ENCODE measurements around the gene PARG. TPM values are rescaled to one million over a fixed set of nuclear protein-coding genes. Genes with fewer than 3 reads are reported as not detected.
A peak's percentile ranks its signal among the peaks of the same experiment; 100 is the strongest.
"Not testable (repeated sequence)": the region's sequence is repeated elsewhere in the genome, so short reads cannot be mapped to it uniquely, and the experiment has no call there.

The PARG gene
- total RNA-seq = 20.4 and 24.3 TPM in 2 replicates

- DNase-seq (ENCODE audit: low read depth) = not testable (repeated sequence)
- H3K4me3 ChIP-seq (ENCODE audit: low read depth, low read length) = peak within 1 kb of the TSS; percentile 58
Observed at GRCh38 chr10:49941447-49942338, at the start of gene PARG, which contains the start of gene TIMM23B. PARG (minus strand) TSS chr10:49942027; CDS start chr10:49941725, 302 bp downstream. TIMM23B (plus strand) TSS chr10:49942053; CDS start chr10:49942195, 142 bp downstream.

GRCh38 chr10:49988376-49988775 is 46.5 kb upstream of the PARG start, which contains the start of gene AGAP6:
AGAP6 (plus strand) TSS chr10:49988406; CDS start chr10:49988716, 310 bp downstream.
- not testable (repeated sequence) for H3K4me3 ChIP-seq (ENCODE audit: low read depth, low read length); DNase-seq (ENCODE audit: low read depth)

- H3K4me3 ChIP-seq (ENCODE audit: low read depth, low read length); DNase-seq (ENCODE audit: low read depth): not testable (repeated sequence)
Observed at GRCh38 chr10:49987207-49987606, 45.4 kb upstream of the PARG start.

- not testable (repeated sequence) for H3K4me3 ChIP-seq (ENCODE audit: low read depth, low read length); DNase-seq (ENCODE audit: low read depth)
Observed at GRCh38 chr10:49977756-49978155, 35.9 kb upstream of the PARG start.

GRCh38 chr10:49972094-49972493 is 30.3 kb upstream of the PARG start:
- DNase-seq (ENCODE audit: low read depth) = not testable (repeated sequence)

GRCh38 chr10:49971466-49971865 is 29.6 kb upstream of the PARG start:
- DNase-seq (ENCODE audit: low read depth); H3K4me3 ChIP-seq (ENCODE audit: low read depth, low read length): not testable (repeated sequence)

More at GRCh38 chr10:49972094-49972493, 30.3 kb upstream of the PARG start:
- not testable (repeated sequence) for H3K4me3 ChIP-seq (ENCODE audit: low read depth, low read length)

- not testable (repeated sequence) for DNase-seq (ENCODE audit: low read depth); H3K4me3 ChIP-seq (ENCODE audit: low read depth, low read length)
Observed at GRCh38 chr10:49970331-49970857, 28.6 kb upstream of the PARG start.

GRCh38 chr10:49953122-49953521 is 11.3 kb upstream of the PARG start:
- not testable (repeated sequence) for DNase-seq (ENCODE audit: low read depth); H3K4me3 ChIP-seq (ENCODE audit: low read depth, low read length)

GRCh38 chr10:49952006-49952405 is 10.2 kb upstream of the PARG start:
- DNase-seq (ENCODE audit: low read depth); H3K4me3 ChIP-seq (ENCODE audit: low read depth, low read length): not testable (repeated sequence)

- H3K4me3 ChIP-seq (ENCODE audit: low read depth, low read length); DNase-seq (ENCODE audit: low read depth): not testable (repeated sequence)
Observed at GRCh38 chr10:49948737-49949136, 6.9 kb upstream of the PARG start.

GRCh38 chr10:49948142-49948541 is 6.3 kb upstream of the PARG start:
- not testable (repeated sequence) for DNase-seq (ENCODE audit: low read depth); H3K4me3 ChIP-seq (ENCODE audit: low read depth, low read length)

GRCh38 chr10:49943607-49944006 is 1.8 kb upstream of the PARG start:
- not testable (repeated sequence) for H3K4me3 ChIP-seq (ENCODE audit: low read depth, low read length); DNase-seq (ENCODE audit: low read depth)

- not testable (repeated sequence) for DNase-seq (ENCODE audit: low read depth)
Observed at GRCh38 chr10:49942339-49942705, 495 bp upstream of the PARG start.

GRCh38 chr10:49931959-49932728 is 9.7 kb downstream of the PARG start:
- H3K4me3 ChIP-seq (ENCODE audit: low read depth, low read length); DNase-seq (ENCODE audit: low read depth): not testable (repeated sequence)

More at GRCh38 chr10:49942339-49942705, 495 bp upstream of the PARG start:
- peak overlapping the region; percentile 58 for H3K4me3 ChIP-seq (ENCODE audit: low read depth, low read length)

GRCh38 chr10:49931276-49931675 is 10.6 kb downstream of the PARG start:
- not testable (repeated sequence) for H3K4me3 ChIP-seq (ENCODE audit: low read depth, low read length); DNase-seq (ENCODE audit: low read depth)

- H3K4me3 ChIP-seq (ENCODE audit: low read depth, low read length); DNase-seq (ENCODE audit: low read depth): not testable (repeated sequence)
Observed at GRCh38 chr10:49923572-49923971, 18.3 kb downstream of the PARG start.

- H3K4me3 ChIP-seq (ENCODE audit: low read depth, low read length); DNase-seq (ENCODE audit: low read depth): not testable (repeated sequence)
Observed at GRCh38 chr10:49922041-49922440, 19.8 kb downstream of the PARG start.

GRCh38 chr10:49917927-49918326 is 23.9 kb downstream of the PARG start:
- DNase-seq (ENCODE audit: low read depth); H3K4me3 ChIP-seq (ENCODE audit: low read depth, low read length): not testable (repeated sequence)

GRCh38 chr10:49916451-49916850 is 25.4 kb downstream of the PARG start:
- not testable (repeated sequence) for DNase-seq (ENCODE audit: low read depth); H3K4me3 ChIP-seq (ENCODE audit: low read depth, low read length)
